KMS-11 (cell line): ENCODE results near the gene LHFPL2.

Experiments used
- H2AFZ ChIP-seq: fragments of 200-600 bp; sonication (generic); 2 replicates; pipeline ENCODE4 v1.6.1; 2016; ENCODE audit warnings: antibody characterized with exemption, mixed run types, low read depth
- H3K27ac ChIP-seq: fragments of 200-600 bp; sonication (generic); 2 replicates; pipeline ENCODE4 v1.6.1; 2016; ENCODE audit warnings: mild to moderate bottlenecking, mixed run types
- H3K27me3 ChIP-seq: fragments of 200-600 bp; sonication (generic); 2 replicates; pipeline ENCODE4 v1.6.1; 2017; ENCODE audit warnings: mild to moderate bottlenecking, low read depth, mixed run types, moderate library complexity; ENCODE audit not compliant: insufficient read depth
- H3K36me3 ChIP-seq: fragments of 200-600 bp; sonication (generic); 2 replicates; pipeline ENCODE4 v1.6.1; 2017; ENCODE audit warnings: mild to moderate bottlenecking, mixed run types; ENCODE audit not compliant: insufficient read depth
- H3K4me1 ChIP-seq: fragments of 200-600 bp; sonication (generic); 2 replicates; pipeline ENCODE4 v1.6.1; 2016; ENCODE audit warnings: mild to moderate bottlenecking, low read depth, mixed run types; ENCODE audit not compliant: poor library complexity, severe bottlenecking
- H3K4me2 ChIP-seq: fragments of 200-600 bp; sonication (generic); 2 replicates; pipeline ENCODE4 v1.7.0; 2016; ENCODE audit warnings: mild to moderate bottlenecking, mixed run types
- H3K4me3 ChIP-seq: fragments of 200-600 bp; sonication (generic); IDR thresholded peaks from 2 replicates; pipeline ENCODE4 v1.6.1; 2017; ENCODE audit warnings: low read depth, low read length, mixed read lengths; ENCODE audit not compliant: insufficient read depth
- H3K79me2 ChIP-seq: fragments of 200-600 bp; sonication (generic); 2 replicates; pipeline ENCODE4 v1.6.1; 2016; ENCODE audit warnings: low read depth, mixed run types; ENCODE audit not compliant: insufficient read depth
- H3K9ac ChIP-seq: fragments of 200-600 bp; sonication (generic); 2 replicates; pipeline ENCODE4 v1.6.1; 2016; ENCODE audit warnings: mild to moderate bottlenecking, mixed run types
- H4K20me1 ChIP-seq: fragments of 200-600 bp; sonication (generic); 2 replicates; pipeline ENCODE4 v1.6.1; 2016; ENCODE audit warnings: mild to moderate bottlenecking, mixed run types; ENCODE audit not compliant: insufficient read depth
- TF ChIP-seq, protein P1 (sequence below): fragments of 200-600 bp; sonication (generic); conservative IDR thresholded peaks from 2 replicates; pipeline ENCODE4 v1.6.1; 2017; ENCODE audit warnings: low read depth, mild to moderate bottlenecking, antibody characterized with exemption, low read length, moderate library complexity, mixed read lengths

Gene LHFPL2

GRCh38 chr5:78560000-78560855 lies 88.3 kb downstream of the LHFPL2 start:
- Histone ChIP-seq H3K27ac (no peak overlapping the region), H3K9ac (no peak overlapping the region), H3K27me3 (no peaks in the 10 kb centered on the region), H3K4me3 (no peak overlapping the region), H3K79me2 (no peaks in the 10 kb centered on the region), H3K36me3 (no peaks in the 10 kb centered on the region), H4K20me1 (no peaks in the 10 kb centered on the region), H3K4me1 (no peaks in the 10 kb centered on the region), H2AFZ (no peak overlapping the region), H3K4me2 (no peak overlapping the region)
- TF ChIP-seq, protein P1, sequence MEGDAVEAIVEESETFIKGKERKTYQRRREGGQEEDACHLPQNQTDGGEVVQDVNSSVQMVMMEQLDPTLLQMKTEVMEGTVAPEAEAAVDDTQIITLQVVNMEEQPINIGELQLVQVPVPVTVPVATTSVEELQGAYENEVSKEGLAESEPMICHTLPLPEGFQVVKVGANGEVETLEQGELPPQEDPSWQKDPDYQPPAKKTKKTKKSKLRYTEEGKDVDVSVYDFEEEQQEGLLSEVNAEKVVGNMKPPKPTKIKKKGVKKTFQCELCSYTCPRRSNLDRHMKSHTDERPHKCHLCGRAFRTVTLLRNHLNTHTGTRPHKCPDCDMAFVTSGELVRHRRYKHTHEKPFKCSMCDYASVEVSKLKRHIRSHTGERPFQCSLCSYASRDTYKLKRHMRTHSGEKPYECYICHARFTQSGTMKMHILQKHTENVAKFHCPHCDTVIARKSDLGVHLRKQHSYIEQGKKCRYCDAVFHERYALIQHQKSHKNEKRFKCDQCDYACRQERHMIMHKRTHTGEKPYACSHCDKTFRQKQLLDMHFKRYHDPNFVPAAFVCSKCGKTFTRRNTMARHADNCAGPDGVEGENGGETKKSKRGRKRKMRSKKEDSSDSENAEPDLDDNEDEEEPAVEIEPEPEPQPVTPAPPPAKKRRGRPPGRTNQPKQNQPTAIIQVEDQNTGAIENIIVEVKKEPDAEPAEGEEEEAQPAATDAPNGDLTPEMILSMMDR = no peak

- Histone ChIP-seq H3K9ac (no peak overlapping the region), H3K36me3 (no peaks in the 10 kb centered on the region), H3K79me2 (no peaks in the 10 kb centered on the region), H3K4me1 (no peaks in the 10 kb centered on the region), H2AFZ (no peak overlapping the region), H4K20me1 (no peaks in the 10 kb centered on the region), H3K4me3 (no peak overlapping the region), H3K27ac (no peak overlapping the region), H3K27me3 (no peaks in the 10 kb centered on the region), H3K4me2 (no peak overlapping the region)
- TF ChIP-seq, protein P1 = no peak
These were observed 91.0 kb downstream of the LHFPL2 start for GRCh38 chr5:78557601-78558000.

GRCh38 chr5:78555870-78556269 lies 92.7 kb downstream of the LHFPL2 start:
- H3K4me1 ChIP-seq = no peaks in the 10 kb centered on the region
- no peaks in the 10 kb centered on the region for H3K79me2 ChIP-seq
- no peak overlapping the region for H3K27ac ChIP-seq
- no peaks in the 10 kb centered on the region for H3K27me3 ChIP-seq
- TF ChIP-seq, protein P1 = no peak
- H2AFZ ChIP-seq = no peak overlapping the region
- H3K9ac ChIP-seq = no peak overlapping the region
- H3K4me3 ChIP-seq = no peak overlapping the region
- no peaks in the 10 kb centered on the region for H4K20me1 ChIP-seq
- H3K4me2 ChIP-seq = no peak overlapping the region
- H3K36me3 ChIP-seq = no peaks in the 10 kb centered on the region

- no peak overlapping the region for H2AFZ ChIP-seq
- no peaks in the 10 kb centered on the region for H3K79me2 ChIP-seq
- H3K27ac ChIP-seq = no peak overlapping the region
- H3K36me3 ChIP-seq = no peaks in the 10 kb centered on the region
- no peak overlapping the region for H3K4me2 ChIP-seq
- no peaks in the 10 kb centered on the region for H4K20me1 ChIP-seq
- H3K4me1 ChIP-seq = no peaks in the 10 kb centered on the region
- TF ChIP-seq, protein P1 = no peak
- H3K9ac ChIP-seq = no peak overlapping the region
- no peak overlapping the region for H3K4me3 ChIP-seq
- no peaks in the 10 kb centered on the region for H3K27me3 ChIP-seq
These were observed 93.9 kb downstream of the LHFPL2 start for GRCh38 chr5:78554670-78555069.
